Measurements from ENCODE around the gene CHMP1A. TPM values are rescaled to one million over a fixed set of nuclear protein-coding genes. Genes with fewer than 3 reads are reported as not detected.

The CHMP1A gene
- total and polyA plus RNA-seq, 2 of the 8 experiments (the other 6 are each of a cell fraction or from before 2014, with no cell fraction given) = 64.4 to 75.8 TPM

- Histone ChIP-seq H2BK15ac (ENCODE audit: low read length) (peak overlapping the region; percentile 92), H3K36me3 (ENCODE audit: control insufficient read depth in 2 of 4, insufficient read depth in 4 of 4, low read length in 3 of 4) (no peaks in the 10 kb centered on the region), H3K56ac (replicated peaks; ENCODE audit: insufficient read length, low read depth, low read length) (no peak overlapping the region), H3K27ac (ENCODE audit: low read depth, low read length) (no peak overlapping the region), H2BK120ac (replicated peaks; ENCODE audit: low read depth, low read length) (no peak overlapping the region), H2AFZ (ENCODE audit: low read length) (peak overlapping the region; percentile 58), H4K91ac (replicated peaks; ENCODE audit: insufficient read length, low read length) (peak overlapping the region; percentile 63), H3K4me3 (ENCODE audit: extremely low read depth in 1 of 4, insufficient read depth in 2 of 4, low read depth in 3 of 4, low read length in 4 of 4) (no peak overlapping the region), H3K9me3 (ENCODE audit: insufficient read depth in 2 of 2, low read depth in 1 of 2, low read length in 1 of 2) (no peaks in the 10 kb centered on the region), H4K8ac (ENCODE audit: extremely low read depth, insufficient read depth, low read length) (peak overlapping the region; percentile 76), H3K4ac (replicated peaks; ENCODE audit: insufficient read length, low read depth, low read length) (no peak overlapping the region), H3K18ac (ENCODE audit: extremely low read depth, low read length) (peak overlapping the region; percentile 71), H3K4me1 (replicated peaks in 1 of 4; ENCODE audit: control insufficient read depth in 3 of 4, insufficient read depth in 4 of 4, low read length in 3 of 4) (peaks cover 0 to 23% (median 6%) of the 10 kb centered on the region in 4 experiments; a peak in 6 of 7 replicates), H3K79me1 (ENCODE audit: low read depth, low read length) (no peaks in the 10 kb centered on the region), H4K20me1 (replicated peaks in 1 of 2; ENCODE audit: control insufficient read depth in 1 of 2, insufficient read depth in 2 of 2, low read length in 2 of 2) (no peaks in the 10 kb centered on the region), H2BK12ac (ENCODE audit: low read depth, low read length) (peak overlapping the region; percentile 84), H3K23me2 (ENCODE audit: low read depth, low read length) (no peaks in the 10 kb centered on the region), H2BK20ac (ENCODE audit: low read length) (peak overlapping the region; percentile 61; the same call in 1 of the 2 replicates), H4K5ac (ENCODE audit: insufficient read length, low read depth, low read length) (peak overlapping the region; percentile 26), H3K79me2 (ENCODE audit: control insufficient read depth in 1 of 2, insufficient read depth in 2 of 2, low read length in 2 of 2) (no peaks in the 10 kb centered on the region), H2AK5ac (ENCODE audit: low read depth, low read length) (no peak overlapping the region), H3K23ac (ENCODE audit: insufficient read length) (no peak overlapping the region), H3K14ac (ENCODE audit: insufficient read length) (no peak overlapping the region), H3K27me3 (replicated peaks in 1 of 4; ENCODE audit: control insufficient read depth in 3 of 4, extremely low read depth in 1 of 4, insufficient read depth in 3 of 4, low read length in 3 of 4) (peaks cover 0 to 15% (median 7%) of the 10 kb centered on the region in 4 experiments; a peak in 5 of 7 replicates), H2BK5ac (ENCODE audit: low read depth, low read length) (peak overlapping the region; percentile 75; the same call in 1 of the 2 replicates), H3K4me2 (ENCODE audit: insufficient read depth in 1 of 2, low read depth in 2 of 2, low read length in 2 of 2) (peak overlapping the region; percentile 15 to 16; a peak in 2 of 4 replicates), H3K9ac (replicated peaks in 1 of 4; ENCODE audit: extremely low read depth in 1 of 4, low read depth in 3 of 4, low read length in 3 of 4) (no peak overlapping the region)
- CTCF ChIA-PET (ENCODE audit: partially characterized antibody) = interaction anchor here (0.6 to 4.9 kb wide), 9 partner anchors 8 to 316 kb away, joined by 3 to 24 read pairs (median 4); no protein-coding TSS in a partner anchor
- TF ChIP-seq JUND (IDR thresholded peaks at IDR 0.05; ENCODE audit: low read length) (no peak), CTCF (IDR thresholded peaks at IDR 0.05; ENCODE audit: control extremely low read depth in 1 of 3, insufficient read depth in 1 of 3, low read depth in 1 of 3, low read length in 3 of 3) (0 out of 4 replicates have a peak, but pooled peaks of 1 of the 3 experiments have one; percentile 0), MAX (IDR thresholded peaks at IDR 0.05) (peak; percentile 91), E2F6 (IDR thresholded peaks at IDR 0.05) (peak; percentile 94)
- DNase-seq (ENCODE audit: low read depth in 1 of 2, low spot score in 2 of 2) (no peak), FAIRE-seq (no peak)
- 77% methylated on average over 28 of the region's 28 CpGs; no CpG with 5 or more reads in 1 of the 2 experiments for WGBS, 2 experiments (ENCODE audit: extremely low coverage in 1 of 2, insufficient coverage in 1 of 2, insufficient read length in 1 of 2, insufficient replicate concordance in 2 of 2, low coverage in 1 of 2, low lambda C conversion rate in 2 of 2, missing lambda C conversion rate in 1 of 2)
- POLR2A ChIA-PET (ENCODE audit: partially characterized antibody) = interaction anchor here (0.8 to 1.6 kb wide), 8 partner anchors 10 to 63 kb away, joined by 3 to 7 read pairs (median 4); partner anchors contain the start of gene CDK10
Measured at GRCh38 chr16:89623511-89624261, 33.8 kb downstream of the CHMP1A start.

Data from H1 (cell line).